Transverse colon (tissue), 4 donors: ENCODE data around the gene KRT3.

ENCODE experiments used
- EP300 ChIP-seq: sonication (generic); formaldehyde crosslinking; IDR thresholded peaks from one replicate; pipeline ENCODE4 v1.6.1; 2017; ENCODE audit warnings: antibody characterized with exemption, low read depth
- POLR2A ChIP-seq: fragments of 450-650 bp; IDR thresholded peaks from one replicate; pipeline ENCODE4 v1.6.1; 2016; ENCODE audit warnings: antibody characterized with exemption, mild to moderate bottlenecking, moderate library complexity
- POLR2AphosphoS5 ChIP-seq, 3 donors: sonication (generic); formaldehyde crosslinking; IDR thresholded peaks; one replicate each; pipeline ENCODE4 v1.6.1; 2016; ENCODE audit warnings: antibody characterized with exemption in 3 of 3
- TF ChIP-seq, protein P1 (sequence below), 5 experiments: fragments of 200-600 bp in 3 of 5; fragments of 450-650 bp in 2 of 5; sonication (generic) in 3 of 5; IDR thresholded peaks; 1 replicate in 2 of 5; 2 replicates in 3 of 5; pipeline ENCODE4 v1.5.1; 2016 to 2017; ENCODE audit warnings: antibody characterized with exemption in 5 of 5, inconsistent platforms in 3 of 5, mild to moderate bottlenecking in 2 of 5, moderate library complexity in 1 of 5

DNA sequence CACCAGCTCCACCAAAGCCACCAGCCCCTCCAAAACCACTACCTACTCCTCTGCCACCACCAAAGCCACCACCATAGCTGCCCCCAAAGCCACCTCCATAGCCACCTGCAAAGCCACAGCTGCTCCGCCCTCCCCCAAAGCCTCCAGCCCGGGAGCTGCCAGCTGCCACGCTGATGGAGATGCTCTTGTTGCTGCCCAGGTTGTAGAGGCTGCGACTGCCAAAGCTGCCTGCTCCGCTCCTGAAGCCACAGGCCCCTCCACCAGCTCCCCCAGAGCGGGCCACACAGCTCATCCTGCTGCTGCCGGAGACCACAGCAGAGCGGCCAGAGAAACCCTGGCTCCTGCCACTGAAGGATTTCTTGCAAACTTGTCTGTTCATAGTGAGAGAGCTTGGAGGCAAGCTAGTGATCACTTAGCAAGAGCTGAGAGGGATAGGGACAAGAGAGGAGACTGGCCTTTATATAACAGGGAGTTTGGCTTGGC lies 19.0 kb downstream of the KRT3 start, which contains the start of gene KRT76:
- TF ChIP-seq, protein P1, sequence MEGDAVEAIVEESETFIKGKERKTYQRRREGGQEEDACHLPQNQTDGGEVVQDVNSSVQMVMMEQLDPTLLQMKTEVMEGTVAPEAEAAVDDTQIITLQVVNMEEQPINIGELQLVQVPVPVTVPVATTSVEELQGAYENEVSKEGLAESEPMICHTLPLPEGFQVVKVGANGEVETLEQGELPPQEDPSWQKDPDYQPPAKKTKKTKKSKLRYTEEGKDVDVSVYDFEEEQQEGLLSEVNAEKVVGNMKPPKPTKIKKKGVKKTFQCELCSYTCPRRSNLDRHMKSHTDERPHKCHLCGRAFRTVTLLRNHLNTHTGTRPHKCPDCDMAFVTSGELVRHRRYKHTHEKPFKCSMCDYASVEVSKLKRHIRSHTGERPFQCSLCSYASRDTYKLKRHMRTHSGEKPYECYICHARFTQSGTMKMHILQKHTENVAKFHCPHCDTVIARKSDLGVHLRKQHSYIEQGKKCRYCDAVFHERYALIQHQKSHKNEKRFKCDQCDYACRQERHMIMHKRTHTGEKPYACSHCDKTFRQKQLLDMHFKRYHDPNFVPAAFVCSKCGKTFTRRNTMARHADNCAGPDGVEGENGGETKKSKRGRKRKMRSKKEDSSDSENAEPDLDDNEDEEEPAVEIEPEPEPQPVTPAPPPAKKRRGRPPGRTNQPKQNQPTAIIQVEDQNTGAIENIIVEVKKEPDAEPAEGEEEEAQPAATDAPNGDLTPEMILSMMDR (IDR thresholded peaks at IDR 0.05) = no peak
- TF ChIP-seq POLR2AphosphoS5 (IDR thresholded peaks at IDR 0.05) (no peak), POLR2A (no peak), EP300 (no peak)
